Gastroesophageal sphincter (tissue), 3 donors: ENCODE measurements around the gene ORC6.

Experiments used
- EP300 ChIP-seq: sonication (generic); formaldehyde crosslinking; IDR thresholded peaks from one replicate; pipeline ENCODE4 v1.6.1; 2017; ENCODE audit warnings: antibody characterized with exemption, mild to moderate bottlenecking
- POLR2AphosphoS5 ChIP-seq: sonication (generic); formaldehyde crosslinking; IDR thresholded peaks from one replicate; pipeline ENCODE4 v1.6.1; 2017; ENCODE audit warnings: antibody characterized with exemption
- TF ChIP-seq, protein P1 (sequence below), 4 experiments: fragments of 200-600 bp in 2 of 4; fragments of 450-650 bp in 2 of 4; sonication (generic) in 1 of 4; IDR thresholded peaks; one replicate each; pipeline ENCODE4 v1.5.1; 2017 to 2019; ENCODE audit warnings: antibody characterized with exemption in 4 of 4, mild to moderate bottlenecking in 2 of 4, moderate library complexity in 2 of 4

DNA sequence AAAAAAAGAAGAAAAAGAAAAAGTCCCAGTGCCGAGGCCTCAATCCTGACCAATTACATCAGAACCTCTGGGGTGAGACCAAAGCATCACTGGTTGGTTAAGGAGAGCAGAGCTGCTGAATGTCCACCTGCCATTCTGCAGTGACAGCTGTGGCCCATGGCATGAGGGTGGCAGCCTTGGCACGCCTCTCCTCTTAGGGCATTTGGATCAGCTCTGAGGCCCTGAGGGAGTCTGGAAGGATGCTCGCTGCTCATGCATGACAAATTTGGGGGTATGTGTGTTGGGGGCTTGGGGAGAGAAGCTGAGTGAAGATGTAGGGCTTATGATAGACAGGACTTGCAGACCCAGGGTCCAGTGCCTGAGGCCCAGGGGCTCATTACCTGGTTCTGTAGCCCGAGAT is 32.4 kb downstream of the ORC6 start:
- TF ChIP-seq, protein P1, sequence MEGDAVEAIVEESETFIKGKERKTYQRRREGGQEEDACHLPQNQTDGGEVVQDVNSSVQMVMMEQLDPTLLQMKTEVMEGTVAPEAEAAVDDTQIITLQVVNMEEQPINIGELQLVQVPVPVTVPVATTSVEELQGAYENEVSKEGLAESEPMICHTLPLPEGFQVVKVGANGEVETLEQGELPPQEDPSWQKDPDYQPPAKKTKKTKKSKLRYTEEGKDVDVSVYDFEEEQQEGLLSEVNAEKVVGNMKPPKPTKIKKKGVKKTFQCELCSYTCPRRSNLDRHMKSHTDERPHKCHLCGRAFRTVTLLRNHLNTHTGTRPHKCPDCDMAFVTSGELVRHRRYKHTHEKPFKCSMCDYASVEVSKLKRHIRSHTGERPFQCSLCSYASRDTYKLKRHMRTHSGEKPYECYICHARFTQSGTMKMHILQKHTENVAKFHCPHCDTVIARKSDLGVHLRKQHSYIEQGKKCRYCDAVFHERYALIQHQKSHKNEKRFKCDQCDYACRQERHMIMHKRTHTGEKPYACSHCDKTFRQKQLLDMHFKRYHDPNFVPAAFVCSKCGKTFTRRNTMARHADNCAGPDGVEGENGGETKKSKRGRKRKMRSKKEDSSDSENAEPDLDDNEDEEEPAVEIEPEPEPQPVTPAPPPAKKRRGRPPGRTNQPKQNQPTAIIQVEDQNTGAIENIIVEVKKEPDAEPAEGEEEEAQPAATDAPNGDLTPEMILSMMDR (IDR thresholded peaks at IDR 0.05), result no peak
- TF ChIP-seq EP300 (no peak), POLR2AphosphoS5 (no peak)
